HEK293 (cell line): Measurements from ENCODE around the gene COX7A2L.

ENCODE experiments used
- KLF7 ChIP-seq: fragments of 450-650 bp; formaldehyde crosslinking; IDR thresholded peaks from 2 replicates; pipeline ENCODE4 v1.5.1; 2016; ENCODE audit warnings: missing biosample characterization, missing genetic modification characterization, borderline replicate concordance
- ZBTB10 ChIP-seq: fragments of 450-650 bp; formaldehyde crosslinking; IDR thresholded peaks from 2 replicates; pipeline ENCODE4 v1.5.1; 2016; ENCODE audit warnings: missing biosample characterization, missing genetic modification characterization
- ZBTB17 ChIP-seq: fragments of 450-650 bp; formaldehyde crosslinking; IDR thresholded peaks from 2 replicates; pipeline ENCODE4 v1.5.1; 2016; ENCODE audit warnings: missing biosample characterization, missing genetic modification characterization
- ZBTB26 ChIP-seq: fragments of 450-650 bp; formaldehyde crosslinking; optimal IDR thresholded peaks from 2 replicates; pipeline ENCODE3; 2016; ENCODE audit warnings: missing biosample characterization, mild to moderate bottlenecking, missing genetic modification characterization
- ZNF133 ChIP-seq: fragments of 450-650 bp; formaldehyde crosslinking; IDR thresholded peaks from 2 replicates; pipeline ENCODE4 v1.5.1; 2016; ENCODE audit warnings: missing biosample characterization, missing genetic modification characterization
- ZNF274 ChIP-seq, 2 experiments: fragments of 200-500 bp in 1 of 2; fragments of 450-650 bp in 1 of 2; sonication (Bioruptor generic) in 1 of 2; formaldehyde crosslinking in 1 of 2; IDR thresholded peaks; 2 replicates each; pipeline versions ENCODE4 v1.5.1 to v1.6.1; 2014 to 2016; ENCODE audit warnings: borderline replicate concordance in 1 of 2, inconsistent platforms in 1 of 2, low read length in 1 of 2, missing biosample characterization in 1 of 2, missing genetic modification characterization in 1 of 2
- ZNF302 ChIP-seq: fragments of 450-650 bp; formaldehyde crosslinking; IDR thresholded peaks from 2 replicates; pipeline ENCODE4 v1.5.1; 2016; ENCODE audit warnings: missing biosample characterization, missing genetic modification characterization, low read depth
- TF ChIP-seq, protein P1 (sequence below): fragments of 450-650 bp; formaldehyde crosslinking; IDR thresholded peaks from 2 replicates; pipeline ENCODE4 v1.5.1; 2017; ENCODE audit warnings: missing biosample characterization, missing genetic modification characterization
- TF ChIP-seq, protein P2 (sequence below): fragments of 450-650 bp; formaldehyde crosslinking; IDR thresholded peaks from 2 replicates; pipeline ENCODE4 v1.5.1; 2016; ENCODE audit warnings: missing biosample characterization, missing genetic modification characterization

DNA sequence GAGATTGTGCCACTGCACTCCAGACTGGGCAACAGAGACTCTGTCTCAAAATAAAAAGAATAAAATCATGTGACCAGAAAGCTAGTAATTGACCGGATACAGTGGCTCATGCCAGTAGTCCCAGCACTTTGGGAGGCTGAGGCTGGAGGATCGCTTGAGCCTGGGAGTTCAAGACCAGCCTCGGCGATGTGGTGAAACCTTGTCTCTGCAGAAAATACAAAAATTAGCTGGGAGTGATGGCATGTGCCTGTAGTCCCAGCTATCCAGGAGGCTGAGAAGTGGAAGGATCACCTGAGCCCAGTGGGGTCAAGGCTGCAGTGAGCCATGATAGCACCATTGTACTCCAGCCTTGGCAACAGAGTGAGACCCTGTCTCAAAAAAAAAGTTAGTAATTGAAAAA is 36.8 kb downstream of the COX7A2L start:
- TF ChIP-seq, protein P1, sequence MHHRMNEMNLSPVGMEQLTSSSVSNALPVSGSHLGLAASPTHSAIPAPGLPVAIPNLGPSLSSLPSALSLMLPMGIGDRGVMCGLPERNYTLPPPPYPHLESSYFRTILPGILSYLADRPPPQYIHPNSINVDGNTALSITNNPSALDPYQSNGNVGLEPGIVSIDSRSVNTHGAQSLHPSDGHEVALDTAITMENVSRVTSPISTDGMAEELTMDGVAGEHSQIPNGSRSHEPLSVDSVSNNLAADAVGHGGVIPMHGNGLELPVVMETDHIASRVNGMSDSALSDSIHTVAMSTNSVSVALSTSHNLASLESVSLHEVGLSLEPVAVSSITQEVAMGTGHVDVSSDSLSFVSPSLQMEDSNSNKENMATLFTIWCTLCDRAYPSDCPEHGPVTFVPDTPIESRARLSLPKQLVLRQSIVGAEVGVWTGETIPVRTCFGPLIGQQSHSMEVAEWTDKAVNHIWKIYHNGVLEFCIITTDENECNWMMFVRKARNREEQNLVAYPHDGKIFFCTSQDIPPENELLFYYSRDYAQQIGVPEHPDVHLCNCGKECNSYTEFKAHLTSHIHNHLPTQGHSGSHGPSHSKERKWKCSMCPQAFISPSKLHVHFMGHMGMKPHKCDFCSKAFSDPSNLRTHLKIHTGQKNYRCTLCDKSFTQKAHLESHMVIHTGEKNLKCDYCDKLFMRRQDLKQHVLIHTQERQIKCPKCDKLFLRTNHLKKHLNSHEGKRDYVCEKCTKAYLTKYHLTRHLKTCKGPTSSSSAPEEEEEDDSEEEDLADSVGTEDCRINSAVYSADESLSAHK (tag by site-specific recombination), result no peak
- TF ChIP-seq ZNF133 (no peak), KLF7 (no peak), ZBTB10 (tag by site-specific recombination) (no peak), ZNF274 (IDR thresholded peaks at IDR 0.05; ENCODE audit: low read length) (no peak), ZNF274 (tag by site-specific recombination; IDR thresholded peaks at IDR 0.05; ENCODE audit: borderline replicate concordance) (no peak), ZBTB26 (no peak), ZBTB17 (tag by site-specific recombination) (no peak), ZNF302 (tag by site-specific recombination) (no peak)
- TF ChIP-seq, protein P2, sequence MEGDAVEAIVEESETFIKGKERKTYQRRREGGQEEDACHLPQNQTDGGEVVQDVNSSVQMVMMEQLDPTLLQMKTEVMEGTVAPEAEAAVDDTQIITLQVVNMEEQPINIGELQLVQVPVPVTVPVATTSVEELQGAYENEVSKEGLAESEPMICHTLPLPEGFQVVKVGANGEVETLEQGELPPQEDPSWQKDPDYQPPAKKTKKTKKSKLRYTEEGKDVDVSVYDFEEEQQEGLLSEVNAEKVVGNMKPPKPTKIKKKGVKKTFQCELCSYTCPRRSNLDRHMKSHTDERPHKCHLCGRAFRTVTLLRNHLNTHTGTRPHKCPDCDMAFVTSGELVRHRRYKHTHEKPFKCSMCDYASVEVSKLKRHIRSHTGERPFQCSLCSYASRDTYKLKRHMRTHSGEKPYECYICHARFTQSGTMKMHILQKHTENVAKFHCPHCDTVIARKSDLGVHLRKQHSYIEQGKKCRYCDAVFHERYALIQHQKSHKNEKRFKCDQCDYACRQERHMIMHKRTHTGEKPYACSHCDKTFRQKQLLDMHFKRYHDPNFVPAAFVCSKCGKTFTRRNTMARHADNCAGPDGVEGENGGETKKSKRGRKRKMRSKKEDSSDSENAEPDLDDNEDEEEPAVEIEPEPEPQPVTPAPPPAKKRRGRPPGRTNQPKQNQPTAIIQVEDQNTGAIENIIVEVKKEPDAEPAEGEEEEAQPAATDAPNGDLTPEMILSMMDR (tag by site-specific recombination), result no peak
